Liver (tissue), 9 donors: ENCODE data around the gene TSPAN18. TPM values are rescaled to one million over a fixed set of nuclear protein-coding genes. Genes with fewer than 3 reads are reported as not detected.

ENCODE experiments used
- DNase-seq: peaks from one replicate; pipeline ENCODE4 v3.0.0-alpha.2; 2017; ENCODE audit warnings: low spot score
- H3K27ac ChIP-seq, 2 donors: one replicate each; pipeline ENCODE4 v1.7.0; 2013; ENCODE audit warnings: inconsistent platforms in 2 of 2, low read length in 2 of 2, control low read depth in 1 of 2, low read depth in 1 of 2, mild to moderate bottlenecking in 1 of 2
- H3K27me3 ChIP-seq, 4 donors: one replicate each; pipeline versions ENCODE4 v1.6.1 to v1.7.0; 2013; ENCODE audit warnings: low read length in 3 of 4, inconsistent platforms in 1 of 4, mild to moderate bottlenecking in 1 of 4, moderate library complexity in 1 of 4; ENCODE audit not compliant: control insufficient read depth in 4 of 4, insufficient read depth in 4 of 4
- H3K36me3 ChIP-seq, 4 donors: one replicate each; pipeline versions ENCODE4 v1.6.1 to v1.7.0; 2013; ENCODE audit warnings: low read length in 3 of 4, mild to moderate bottlenecking in 3 of 4, low read depth in 1 of 4, moderate library complexity in 1 of 4; ENCODE audit not compliant: control insufficient read depth in 4 of 4, insufficient read depth in 3 of 4
- H3K4me1 ChIP-seq, 4 donors: one replicate each; pipeline versions ENCODE4 v1.6.1 to v1.7.0; 2013; ENCODE audit warnings: low read length in 3 of 4, mild to moderate bottlenecking in 3 of 4, moderate library complexity in 1 of 4; ENCODE audit not compliant: control insufficient read depth in 4 of 4, insufficient read depth in 4 of 4
- H3K4me3 ChIP-seq, 3 donors: one replicate each; pipeline versions ENCODE4 v1.6.1 to v1.7.0; 2013; ENCODE audit warnings: low read length in 3 of 3, control low read depth in 1 of 3, low read depth in 1 of 3, mild to moderate bottlenecking in 1 of 3
- H3K9ac ChIP-seq, 2 donors: one replicate each; pipeline ENCODE4 v1.7.0; 2013; ENCODE audit warnings: low read length in 2 of 2, mild to moderate bottlenecking in 2 of 2, moderate library complexity in 2 of 2, control low read depth in 1 of 2, low read depth in 1 of 2
- H3K9me3 ChIP-seq, 4 donors: one replicate each; pipeline versions ENCODE4 v1.6.1 to v1.7.0; 2013; ENCODE audit warnings: low read length in 3 of 4; ENCODE audit not compliant: control insufficient read depth in 4 of 4
- ATF3 ChIP-seq: IDR thresholded peaks from 2 replicates; pipeline ENCODE4 v1.6.1; 2016; ENCODE audit warnings: antibody characterized with exemption
- CTCF ChIP-seq: fragments of 150-350 bp; IDR thresholded peaks from 2 replicates; pipeline ENCODE4 v1.5.1; 2017; ENCODE audit warnings: improper control_type of control experiment, low read depth, low read length; ENCODE audit not compliant: missing input control
- EGR1 ChIP-seq, 2 donors: IDR thresholded peaks; 2 replicates each; pipeline ENCODE4 v1.6.1; 2016 to 2018; ENCODE audit warnings: antibody characterized with exemption in 2 of 2, low read depth in 2 of 2
- FOXA1 ChIP-seq: IDR thresholded peaks from 2 replicates; pipeline ENCODE4 v1.6.1; 2016; ENCODE audit warnings: antibody characterized with exemption
- FOXA2 ChIP-seq: IDR thresholded peaks from 2 replicates; pipeline ENCODE4 v1.6.1; 2016; ENCODE audit warnings: antibody characterized with exemption
- GABPA ChIP-seq, 2 donors: IDR thresholded peaks in 1 of 2; conservative IDR thresholded peaks in 1 of 2; 2 replicates each; pipeline ENCODE4 v1.6.1; 2016; ENCODE audit warnings: antibody characterized with exemption in 2 of 2, mild to moderate bottlenecking in 1 of 2, moderate library complexity in 1 of 2
- HNF4G ChIP-seq: IDR thresholded peaks from 2 replicates; pipeline ENCODE4 v1.6.1; 2016; ENCODE audit warnings: antibody characterized with exemption
- JUND ChIP-seq, 2 donors: IDR thresholded peaks; 2 replicates each; pipeline ENCODE4 v1.6.1; 2016; ENCODE audit warnings: antibody characterized with exemption in 2 of 2
- MAX ChIP-seq: IDR thresholded peaks from 2 replicates; pipeline ENCODE4 v1.6.1; 2016; ENCODE audit warnings: antibody characterized with exemption
- NR2F2 ChIP-seq: IDR thresholded peaks from 2 replicates; pipeline ENCODE4 v1.6.1; 2016; ENCODE audit warnings: antibody characterized with exemption
- RAD21 ChIP-seq, 2 donors: IDR thresholded peaks; 2 replicates each; pipeline ENCODE4 v1.6.1; 2016; ENCODE audit warnings: antibody characterized with exemption in 2 of 2, mild to moderate bottlenecking in 2 of 2
- REST ChIP-seq: IDR thresholded peaks from 2 replicates; pipeline ENCODE4 v1.6.1; 2016; ENCODE audit warnings: antibody characterized with exemption, mild to moderate bottlenecking
- SP1 ChIP-seq: IDR thresholded peaks from 2 replicates; pipeline ENCODE4 v1.6.1; 2018; ENCODE audit warnings: antibody characterized with exemption, mild to moderate bottlenecking
- YY1 ChIP-seq: IDR thresholded peaks from 2 replicates; pipeline ENCODE4 v1.6.1; 2016; ENCODE audit warnings: antibody characterized with exemption, mild to moderate bottlenecking
- ZBTB33 ChIP-seq: IDR thresholded peaks from 2 replicates; pipeline ENCODE4 v1.6.1; 2016; ENCODE audit warnings: antibody characterized with exemption
- WGBS: extraction: QIAGEN DNeasy Blood & Tissue Kit; methylation state at CpG from one replicate; pipeline ENCODE4 v1.1.7; 2013; 5-methylcytosine and 5-hydroxymethylcytosine counted together
- polyA plus RNA-seq, 2 donors: library from polyadenylated mRNA; stranded (reverse) in 1 of 2; unstranded in 1 of 2; fragments of 200-250 nt in 1 of 2; fragments of >200 nt in 1 of 2; fragmentation: Nextera tagmentation in 1 of 2; extraction: Ambion mirVana in 1 of 2; gene quantifications; one replicate each; pipeline versions ENCODE4 v1.2.1 to v1.2.3, GENCODE V29; 2013 to 2015
- total RNA-seq, 2 donors: library from RNA; depleted of rRNA; stranded (reverse); fragments of >200 nt; gene quantifications; one replicate each; pipeline ENCODE4 v1.2.3, GENCODE V29; 2014
- donor health status: healthy.
- donor health status: healthy.
- donor health status: healthy.
- donor health status: healthy.
- donor health status: healthy.

The TSPAN18 gene
- total and polyA plus RNA-seq, 4 donors, result 1.2 to 5.0 (median 2.8) TPM

GRCh38 chr11:44904261-44905020 is 177.7 kb downstream of the TSPAN18 start:
- H3K4me3 ChIP-seq, result no peak overlapping the region
- no peaks in the 10 kb centered on the region for H3K36me3 ChIP-seq
- H3K4me1 ChIP-seq, result no peaks in the 10 kb centered on the region
- WGBS, result 85% methylated on average over 12 of the region's 12 CpGs
- no peak overlapping the region for H3K9ac ChIP-seq
- H3K9me3 ChIP-seq, result no peaks in the 10 kb centered on the region
- H3K27me3 ChIP-seq, result no peaks in the 10 kb centered on the region
- no peak for DNase-seq
- TF ChIP-seq NR2F2, result no peak
- H3K27ac ChIP-seq, result no peak overlapping the region

GRCh38 chr11:44905131-44905866 is 178.5 kb downstream of the TSPAN18 start:
- WGBS, result 83% methylated on average over 9 of the region's 9 CpGs
- no peak for DNase-seq
- Histone ChIP-seq H3K27me3 (no peaks in the 10 kb centered on the region), H3K9me3 (no peaks in the 10 kb centered on the region), H3K4me1 (no peaks in the 10 kb centered on the region), H3K4me3 (no peak overlapping the region), H3K36me3 (no peaks in the 10 kb centered on the region), H3K9ac (no peak overlapping the region), H3K27ac (no peak overlapping the region)
- TF ChIP-seq EGR1 (IDR thresholded peaks at IDR 0.05; ENCODE audit: low read depth in 2 of 2) (no peak), SP1 (no peak), YY1 (no peak), ATF3 (no peak), HNF4G (no peak), ZBTB33 (no peak), GABPA (IDR thresholded peaks at IDR 0.05 in 1 of 2, conservative IDR thresholded peaks at IDR 0.05 in 1 of 2) (no peak), RAD21 (IDR thresholded peaks at IDR 0.05) (no peak), JUND (IDR thresholded peaks at IDR 0.05) (no peak)

GRCh38 chr11:44906649-44907048 is 179.9 kb downstream of the TSPAN18 start:
- peaks cover 0 to 2% (median 0%) of the 10 kb centered on the region in 4 donors for H3K4me1 ChIP-seq
- no peak for DNase-seq
- no peak overlapping the region for H3K4me3 ChIP-seq
- no peaks in the 10 kb centered on the region for H3K36me3 ChIP-seq
- H3K27ac ChIP-seq, result no peak overlapping the region
- 54% methylated on average over 5 of the region's 5 CpGs for WGBS
- H3K9me3 ChIP-seq, result no peaks in the 10 kb centered on the region
- no peaks in the 10 kb centered on the region for H3K27me3 ChIP-seq
- H3K9ac ChIP-seq, result no peak overlapping the region
- TF ChIP-seq HNF4G, result no peak
- no peak for TF ChIP-seq FOXA2
- TF ChIP-seq YY1, result no peak
- no peak for TF ChIP-seq MAX
- TF ChIP-seq FOXA1, result no peak
- no peak for TF ChIP-seq CTCF
- TF ChIP-seq REST, result no peak
- TF ChIP-seq ATF3, result no peak
- no peak for TF ChIP-seq SP1
- TF ChIP-seq ZBTB33, result no peak
- TF ChIP-seq JUND (IDR thresholded peaks at IDR 0.05), result no peak
- TF ChIP-seq RAD21 (IDR thresholded peaks at IDR 0.05), result no peak
